Esophagus muscularis mucosa (tissue), 3 donors: ENCODE results near the gene IVL.

ENCODE experiments used
- CTCF ChIP-seq, 3 experiments: fragments of 200-600 bp in 2 of 3; fragments of 450-650 bp in 1 of 3; sonication (generic) in 2 of 3; IDR thresholded peaks; one replicate each; pipeline ENCODE4 v1.5.1; 2017 to 2019; ENCODE audit warnings: antibody characterized with exemption in 3 of 3, mild to moderate bottlenecking in 2 of 3, moderate library complexity in 1 of 3
- POLR2AphosphoS5 ChIP-seq, 2 donors: sonication (generic); formaldehyde crosslinking; IDR thresholded peaks; one replicate each; pipeline ENCODE4 v1.6.1; 2017; ENCODE audit warnings: antibody characterized with exemption in 2 of 2

- TF ChIP-seq CTCF (IDR thresholded peaks at IDR 0.05) (no peak), POLR2AphosphoS5 (IDR thresholded peaks at IDR 0.05) (no peak)
Measured at GRCh38 chr1:152951711-152952110, 43.4 kb downstream of the IVL start.
